Panc1 (cell line): ENCODE data around the gene SP4.

Source experiments
- POLR2AphosphoS5 ChIP-seq: IDR thresholded peaks from 2 replicates; pipeline ENCODE4 v1.6.1; 2012; ENCODE audit warnings: mild to moderate bottlenecking, low read depth, low read length, moderate library complexity
- TF ChIP-seq, protein P1 (sequence below): fragments of 450-650 bp; IDR thresholded peaks from 2 replicates; pipeline ENCODE4 v1.5.1; 2017; ENCODE audit warnings: mild to moderate bottlenecking
- TF ChIP-seq, protein P2 (sequence below), 2 experiments: IDR thresholded peaks; 2 replicates each; pipeline ENCODE4 v1.6.1; 2011 to 2012; ENCODE audit warnings: low read depth in 2 of 2, control low read depth in 1 of 2, low read length in 1 of 2, mild to moderate bottlenecking in 1 of 2, moderate library complexity in 1 of 2; ENCODE audit not compliant: insufficient read depth in 1 of 2

DNA sequence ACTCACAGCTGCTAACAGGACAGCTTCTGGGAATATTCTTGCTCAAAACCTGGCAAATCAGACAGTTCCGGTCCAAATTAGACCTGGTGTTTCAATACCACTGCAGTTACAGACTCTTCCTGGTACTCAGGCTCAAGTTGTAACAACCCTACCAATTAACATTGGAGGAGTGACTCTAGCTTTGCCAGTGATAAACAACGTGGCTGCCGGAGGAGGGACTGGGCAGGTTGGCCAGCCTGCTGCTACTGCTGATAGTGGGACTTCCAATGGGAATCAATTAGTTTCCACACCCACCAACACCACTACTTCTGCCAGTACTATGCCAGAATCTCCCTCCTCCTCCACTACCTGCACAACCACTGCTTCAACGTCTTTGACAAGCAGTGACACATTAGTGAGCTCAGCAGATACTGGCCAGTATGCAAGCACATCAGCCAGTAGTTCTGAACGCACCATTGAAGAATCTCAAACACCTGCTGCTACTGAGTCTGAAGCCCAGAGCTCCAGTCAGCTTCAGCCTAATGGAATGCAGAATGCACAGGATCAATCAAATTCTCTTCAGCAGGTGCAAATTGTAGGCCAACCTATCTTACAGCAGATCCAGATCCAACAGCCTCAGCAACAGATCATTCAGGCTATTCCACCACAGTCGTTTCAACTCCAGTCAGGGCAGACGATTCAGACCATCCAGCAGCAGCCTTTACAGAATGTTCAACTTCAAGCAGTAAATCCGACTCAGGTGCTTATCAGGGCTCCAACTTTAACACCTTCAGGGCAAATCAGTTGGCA lies 2.1 kb downstream of the SP4 start:
- TF ChIP-seq, protein P1, sequence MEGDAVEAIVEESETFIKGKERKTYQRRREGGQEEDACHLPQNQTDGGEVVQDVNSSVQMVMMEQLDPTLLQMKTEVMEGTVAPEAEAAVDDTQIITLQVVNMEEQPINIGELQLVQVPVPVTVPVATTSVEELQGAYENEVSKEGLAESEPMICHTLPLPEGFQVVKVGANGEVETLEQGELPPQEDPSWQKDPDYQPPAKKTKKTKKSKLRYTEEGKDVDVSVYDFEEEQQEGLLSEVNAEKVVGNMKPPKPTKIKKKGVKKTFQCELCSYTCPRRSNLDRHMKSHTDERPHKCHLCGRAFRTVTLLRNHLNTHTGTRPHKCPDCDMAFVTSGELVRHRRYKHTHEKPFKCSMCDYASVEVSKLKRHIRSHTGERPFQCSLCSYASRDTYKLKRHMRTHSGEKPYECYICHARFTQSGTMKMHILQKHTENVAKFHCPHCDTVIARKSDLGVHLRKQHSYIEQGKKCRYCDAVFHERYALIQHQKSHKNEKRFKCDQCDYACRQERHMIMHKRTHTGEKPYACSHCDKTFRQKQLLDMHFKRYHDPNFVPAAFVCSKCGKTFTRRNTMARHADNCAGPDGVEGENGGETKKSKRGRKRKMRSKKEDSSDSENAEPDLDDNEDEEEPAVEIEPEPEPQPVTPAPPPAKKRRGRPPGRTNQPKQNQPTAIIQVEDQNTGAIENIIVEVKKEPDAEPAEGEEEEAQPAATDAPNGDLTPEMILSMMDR = no peak
- TF ChIP-seq, protein P2, sequence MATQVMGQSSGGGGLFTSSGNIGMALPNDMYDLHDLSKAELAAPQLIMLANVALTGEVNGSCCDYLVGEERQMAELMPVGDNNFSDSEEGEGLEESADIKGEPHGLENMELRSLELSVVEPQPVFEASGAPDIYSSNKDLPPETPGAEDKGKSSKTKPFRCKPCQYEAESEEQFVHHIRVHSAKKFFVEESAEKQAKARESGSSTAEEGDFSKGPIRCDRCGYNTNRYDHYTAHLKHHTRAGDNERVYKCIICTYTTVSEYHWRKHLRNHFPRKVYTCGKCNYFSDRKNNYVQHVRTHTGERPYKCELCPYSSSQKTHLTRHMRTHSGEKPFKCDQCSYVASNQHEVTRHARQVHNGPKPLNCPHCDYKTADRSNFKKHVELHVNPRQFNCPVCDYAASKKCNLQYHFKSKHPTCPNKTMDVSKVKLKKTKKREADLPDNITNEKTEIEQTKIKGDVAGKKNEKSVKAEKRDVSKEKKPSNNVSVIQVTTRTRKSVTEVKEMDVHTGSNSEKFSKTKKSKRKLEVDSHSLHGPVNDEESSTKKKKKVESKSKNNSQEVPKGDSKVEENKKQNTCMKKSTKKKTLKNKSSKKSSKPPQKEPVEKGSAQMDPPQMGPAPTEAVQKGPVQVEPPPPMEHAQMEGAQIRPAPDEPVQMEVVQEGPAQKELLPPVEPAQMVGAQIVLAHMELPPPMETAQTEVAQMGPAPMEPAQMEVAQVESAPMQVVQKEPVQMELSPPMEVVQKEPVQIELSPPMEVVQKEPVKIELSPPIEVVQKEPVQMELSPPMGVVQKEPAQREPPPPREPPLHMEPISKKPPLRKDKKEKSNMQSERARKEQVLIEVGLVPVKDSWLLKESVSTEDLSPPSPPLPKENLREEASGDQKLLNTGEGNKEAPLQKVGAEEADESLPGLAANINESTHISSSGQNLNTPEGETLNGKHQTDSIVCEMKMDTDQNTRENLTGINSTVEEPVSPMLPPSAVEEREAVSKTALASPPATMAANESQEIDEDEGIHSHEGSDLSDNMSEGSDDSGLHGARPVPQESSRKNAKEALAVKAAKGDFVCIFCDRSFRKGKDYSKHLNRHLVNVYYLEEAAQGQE (IDR thresholded peaks at IDR 0.05; ENCODE audit: insufficient read depth in 1 of 2, low read depth in 2 of 2, low read length in 1 of 2) = no peak
- TF ChIP-seq POLR2AphosphoS5 = no peak
